Stimulated activated CD4-positive, alpha-beta T cell treated with anti-CD3 and anti-CD28 coated beads, TNF-alpha, amount 100 ng/mL, for 1 hour (primary cell): ENCODE results near the gene SLC43A2.

Experiments used
- DNase-seq, 3 donors: peaks; one replicate each; pipeline ENCODE4 v3.0.0-alpha.2; 2020; ENCODE audit warnings: low read depth in 3 of 3, low spot score in 1 of 3

Gene SLC43A2

DNA sequence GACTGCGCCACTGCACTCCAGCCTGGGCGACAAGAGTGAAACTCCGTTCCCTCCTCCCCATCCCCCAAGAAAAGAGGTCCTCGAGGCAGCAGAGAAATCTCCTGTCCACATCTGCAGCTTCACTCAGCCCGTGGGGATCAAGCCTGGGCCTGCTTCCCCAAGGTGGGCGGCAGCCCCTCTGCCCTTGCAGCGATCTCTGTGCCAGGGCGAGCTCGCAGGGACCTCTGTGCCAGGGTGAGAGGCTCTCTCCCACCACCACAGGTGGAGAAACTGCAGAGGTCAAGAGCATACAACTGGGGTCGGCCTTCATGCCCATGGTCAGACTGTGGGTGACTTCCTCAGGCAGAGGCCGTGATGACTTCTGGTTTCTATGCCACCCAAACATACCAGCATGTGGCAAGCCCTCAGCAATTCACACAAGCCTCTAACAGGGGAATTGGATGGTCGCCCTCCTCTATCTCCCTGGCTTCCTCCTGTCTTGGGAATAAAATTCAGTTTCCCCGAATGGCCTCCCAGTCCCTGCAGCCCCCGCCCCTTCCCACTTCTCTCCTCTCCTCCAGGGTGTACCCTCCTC, 5.5 kb downstream of the SLC43A2 start:
- no peak for DNase-seq

GRCh38 chr17:1621273-1621954, 7.2 kb downstream of the SLC43A2 start:
- no peak for DNase-seq

DNA sequence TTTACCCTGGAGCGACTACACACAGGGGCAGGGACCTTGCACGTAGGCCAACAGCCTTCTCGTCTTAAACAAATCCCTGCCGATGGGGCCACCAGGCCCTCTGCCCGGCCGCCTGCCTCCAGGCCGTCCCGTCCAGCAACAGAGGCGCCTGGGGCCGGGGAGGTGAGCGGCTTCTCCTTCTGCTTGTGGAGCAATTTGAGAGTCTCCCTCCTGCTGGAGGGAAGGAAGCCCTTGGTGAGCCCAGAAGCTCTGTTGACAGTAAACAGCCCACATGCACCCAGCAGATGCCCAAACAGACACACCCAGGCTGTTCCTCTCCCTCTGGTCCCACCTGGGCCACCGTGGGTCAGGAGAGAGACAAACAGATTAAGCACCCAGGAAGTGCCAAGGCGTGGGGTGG, 8.1 kb downstream of the SLC43A2 start:
- DNase-seq, result no peak

DNA sequence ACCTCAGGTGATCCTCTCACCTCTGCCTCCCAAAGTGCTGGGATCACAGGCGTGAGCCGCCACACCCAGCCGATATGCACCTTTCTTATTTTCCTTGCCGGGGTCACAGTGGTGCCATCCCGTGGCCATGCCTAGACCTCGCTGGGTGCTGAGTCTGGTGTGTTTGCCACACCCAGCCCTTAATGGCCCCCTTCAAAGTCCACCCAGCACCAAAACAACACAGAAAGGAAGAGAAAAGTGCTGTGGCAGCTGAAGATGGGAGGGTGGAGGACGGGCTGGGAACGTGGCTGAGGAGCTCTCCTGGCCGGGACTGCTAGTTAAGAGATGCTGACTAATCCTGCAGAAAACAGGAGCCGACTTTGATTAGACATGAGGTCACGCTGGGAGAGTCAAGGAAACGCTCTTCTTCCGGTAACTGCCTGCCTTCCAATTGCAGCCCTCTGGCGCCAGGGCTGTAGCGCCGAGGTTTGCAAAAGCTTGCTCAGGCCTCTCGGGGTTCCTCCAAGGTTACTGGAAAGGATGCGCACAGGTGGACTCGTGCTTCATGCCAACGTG, 10.9 kb downstream of the SLC43A2 start:
- no peak for DNase-seq

GRCh38 chr17:1616101-1616500, 12.5 kb downstream of the SLC43A2 start:
- no peak for DNase-seq

DNA sequence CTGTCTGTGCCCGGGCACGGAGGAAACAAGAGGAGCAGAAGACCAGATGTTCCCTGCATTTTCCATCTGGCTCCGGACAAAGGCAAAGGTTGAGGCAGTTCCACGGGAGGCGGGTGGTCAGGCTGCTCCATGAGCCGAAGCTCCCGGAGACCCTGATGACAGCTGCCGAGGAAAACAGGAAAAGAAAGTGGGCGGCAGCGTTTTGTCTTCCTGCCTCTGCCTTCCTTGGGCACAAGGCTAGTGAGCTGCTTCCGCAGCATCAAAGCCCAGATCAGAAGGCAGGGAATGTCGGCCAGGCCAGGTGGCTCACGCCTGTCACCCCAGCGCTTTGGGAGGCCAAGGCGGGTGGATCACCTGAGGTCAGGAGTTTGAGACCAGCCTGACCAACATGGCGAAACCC, 16.2 kb downstream of the SLC43A2 start:
- DNase-seq, result no peak

DNA sequence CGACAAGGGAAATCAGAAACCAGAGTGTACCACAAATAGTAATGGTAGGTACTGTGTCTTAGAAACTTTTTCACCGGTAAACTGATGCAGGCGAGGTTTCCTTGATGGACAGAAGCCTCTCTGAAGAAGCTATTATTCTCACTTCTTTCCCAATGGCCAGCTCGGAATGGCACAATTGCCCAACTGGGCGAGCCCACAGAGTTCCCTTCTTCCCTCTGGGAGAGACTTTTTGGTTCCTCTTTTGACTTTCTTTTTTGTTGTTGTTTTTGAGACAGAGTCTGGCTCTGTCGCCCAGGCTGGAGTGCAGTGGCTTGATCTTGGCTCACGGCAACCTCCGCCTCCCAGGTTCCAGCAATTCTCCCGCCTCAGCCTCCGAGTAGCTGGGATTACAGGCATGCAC, 16.9 kb downstream of the SLC43A2 start:
- no peak for DNase-seq

DNA sequence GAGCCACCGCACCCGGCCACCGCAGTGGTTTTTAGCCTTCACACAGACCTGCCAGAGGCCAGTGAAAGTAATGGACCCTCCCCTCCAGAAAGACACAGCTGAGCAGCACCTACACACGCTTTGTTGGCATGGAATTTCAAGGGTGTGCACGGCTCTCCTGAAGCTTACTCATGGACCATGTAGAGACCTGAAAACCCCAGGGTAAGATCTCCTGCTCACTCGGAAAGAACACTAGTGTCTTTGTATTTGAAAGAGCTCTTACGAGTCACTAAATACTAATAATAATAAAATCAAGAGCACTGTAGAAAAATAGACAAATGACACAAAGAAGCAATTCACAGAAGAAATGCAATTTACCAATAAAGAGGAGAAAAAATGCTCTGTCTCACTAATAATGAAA, 20.0 kb downstream of the SLC43A2 start:
- no peak for DNase-seq

DNA sequence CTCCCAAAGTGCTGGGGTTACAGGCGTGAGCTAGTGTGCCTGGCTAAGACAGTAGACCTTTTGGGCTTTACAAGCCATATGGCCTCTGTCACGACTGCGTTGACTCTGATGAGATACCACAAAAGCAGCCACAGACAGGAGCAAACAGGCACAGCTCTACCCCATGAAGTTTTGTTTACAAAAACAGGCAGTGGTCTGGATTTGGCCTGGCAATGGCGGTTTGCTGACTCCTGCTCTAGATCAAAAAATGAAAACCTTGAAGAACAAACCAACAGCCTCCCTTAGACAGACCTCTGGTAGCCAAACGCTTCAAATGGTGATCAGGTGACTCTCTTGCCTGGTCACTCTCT, 20.7 kb downstream of the SLC43A2 start:
- no peak for DNase-seq

GRCh38 chr17:1606352-1606985, 22.2 kb downstream of the SLC43A2 start:
- DNase-seq, result no peak

DNA sequence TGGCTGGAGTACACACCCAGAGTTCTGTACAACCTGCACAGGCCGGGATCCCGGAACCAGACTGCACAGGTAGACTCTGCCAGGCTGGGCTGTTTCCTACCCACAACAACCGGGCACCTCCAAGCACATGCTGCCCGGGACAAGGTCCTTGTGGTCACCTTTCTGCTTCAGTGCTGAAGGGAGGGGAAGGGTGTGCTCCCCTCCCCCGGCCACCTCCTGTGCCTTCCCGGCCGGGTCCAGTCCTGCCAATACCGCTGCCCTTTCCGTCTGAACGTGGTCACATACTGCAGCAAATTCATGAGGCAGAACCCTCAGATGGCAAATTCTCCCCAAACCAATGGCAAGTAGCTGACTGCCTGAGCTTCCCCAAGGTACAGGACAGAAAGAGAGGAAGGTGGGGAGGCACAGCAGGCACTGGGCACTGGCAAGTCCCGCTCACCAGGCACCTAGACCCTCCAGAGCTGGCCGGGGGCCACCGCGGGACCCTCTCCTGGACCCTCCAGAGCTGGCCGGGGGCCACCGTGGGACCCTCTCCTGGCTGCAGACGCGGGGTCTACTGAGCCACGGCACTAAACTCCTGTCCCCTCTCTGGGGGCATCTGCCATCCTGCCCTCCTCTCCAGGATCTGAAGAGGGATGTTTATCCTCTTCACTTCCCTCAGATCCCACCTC, 22.8 kb downstream of the SLC43A2 start:
- no peak for DNase-seq

DNA sequence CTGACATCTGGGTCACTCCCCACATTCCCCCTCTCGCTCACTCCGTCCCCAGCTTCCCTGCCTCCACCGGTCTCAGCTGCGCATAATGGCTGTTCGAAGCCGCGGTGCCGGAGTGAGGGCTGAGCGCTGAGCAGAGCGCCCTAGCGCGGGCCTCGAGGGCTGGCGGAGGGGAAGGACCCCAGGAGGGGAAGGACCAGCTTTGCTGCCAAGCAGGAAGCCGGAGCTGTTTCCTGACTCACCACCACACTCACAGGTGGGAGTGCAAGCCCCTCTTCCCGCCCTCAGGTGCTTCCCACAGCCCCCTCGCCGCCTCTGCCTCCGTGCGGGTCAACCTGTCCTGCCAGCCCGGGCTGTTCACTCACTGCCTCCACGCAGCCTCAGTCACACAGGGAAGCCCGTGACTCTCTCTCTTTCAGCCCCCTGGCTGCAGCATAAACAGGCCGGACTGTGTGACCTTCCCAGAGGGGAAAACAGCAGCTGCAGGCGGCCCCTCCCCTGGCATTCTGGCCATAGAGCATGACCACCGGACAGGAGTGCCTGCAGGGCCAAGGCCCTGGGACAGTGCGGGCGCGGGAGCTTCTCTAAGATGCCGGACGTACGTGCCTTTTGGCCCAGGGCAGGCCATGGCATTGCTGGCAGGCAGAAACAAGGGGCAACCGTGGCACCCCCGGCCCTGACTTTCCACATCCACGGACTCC, 23.7 kb downstream of the SLC43A2 start:
- no peak for DNase-seq

GRCh38 chr17:1601571-1601970, 27.1 kb downstream of the SLC43A2 start:
- no peak for DNase-seq

DNA sequence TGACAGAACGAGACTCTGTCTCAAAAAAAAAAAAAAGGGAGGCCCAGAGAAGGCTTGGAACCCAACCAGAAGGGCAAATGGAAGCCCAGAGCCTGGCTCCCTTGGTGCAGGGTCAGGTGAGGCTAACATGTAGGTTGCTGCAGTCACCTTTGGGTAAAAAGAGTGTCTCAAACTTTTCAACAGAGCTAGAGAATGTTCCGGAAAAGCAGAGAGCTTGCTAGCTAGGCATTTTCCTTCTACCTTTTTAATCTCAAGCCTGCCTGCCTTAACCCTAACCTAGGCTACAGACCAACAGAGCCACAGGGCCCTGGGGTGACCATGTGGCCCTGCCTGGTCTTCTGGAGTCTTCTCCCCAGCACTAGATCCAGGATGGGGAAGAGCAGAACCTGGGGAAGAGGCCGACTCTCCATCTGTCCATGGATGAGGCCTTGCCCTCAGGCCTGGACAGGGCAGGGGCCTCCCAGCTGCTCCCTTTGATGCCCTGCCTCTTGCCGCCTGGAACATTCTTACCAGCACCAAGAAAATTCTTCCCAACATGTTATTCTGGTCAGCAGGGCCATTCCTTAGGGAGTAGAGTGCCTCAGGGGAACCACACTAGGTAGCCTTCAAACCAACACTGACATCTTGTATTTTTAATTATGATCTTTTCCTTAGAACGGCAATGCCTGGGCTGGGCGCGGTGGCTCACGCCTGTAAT, 30.1 kb downstream of the SLC43A2 start:
- no peak for DNase-seq

DNA sequence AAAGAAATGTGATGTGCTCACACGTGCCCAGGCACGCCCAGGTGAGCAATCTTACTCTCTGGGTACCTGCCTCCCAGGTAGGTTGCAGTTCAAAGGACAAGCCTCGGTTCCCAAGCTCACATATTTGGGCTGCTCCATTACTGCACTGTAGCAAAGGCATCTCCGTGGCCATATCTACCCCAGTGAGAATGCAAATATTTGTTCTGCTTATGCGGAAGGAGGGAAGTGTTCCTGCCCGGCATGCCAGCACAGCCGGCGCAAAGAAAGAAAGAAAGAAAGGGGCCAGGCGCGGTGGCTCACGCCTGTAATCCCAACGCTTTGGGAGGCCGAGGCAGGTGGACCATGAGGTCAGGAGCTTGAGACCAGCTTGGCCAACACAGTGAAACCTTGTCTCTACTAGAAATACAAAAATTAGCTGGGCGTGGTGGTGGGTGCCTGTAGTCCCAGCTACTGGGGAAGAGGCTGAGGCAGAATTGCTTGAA, 30.7 kb downstream of the SLC43A2 start:
- no peak for DNase-seq

GRCh38 chr17:1593630-1593931, 35.1 kb downstream of the SLC43A2 start:
- no peak for DNase-seq

- no peak for DNase-seq
Measured at GRCh38 chr17:1592751-1593629, 35.6 kb downstream of the SLC43A2 start.

GRCh38 chr17:1591474-1592090, 37.1 kb downstream of the SLC43A2 start:
- DNase-seq, result no peak

- no peak for DNase-seq
Measured at GRCh38 chr17:1590747-1591473, 37.7 kb downstream of the SLC43A2 start.
